Gastrocnemius medialis (tissue), 4 donors: ENCODE measurements around the gene ZBTB7C. TPM values are rescaled to one million over a fixed set of nuclear protein-coding genes. Genes with fewer than 3 reads are reported as not detected.

ENCODE experiments used
- ATAC-seq, 2 donors: fragments of 150-250 bp; one replicate each; pipeline ENCODE4 v1.9.1; 2016
- DNase-seq, 2 donors: peaks; one replicate each; pipeline ENCODE4 v3.0.0-alpha.2; 2019
- H3K27ac ChIP-seq, 4 donors: fragments of 200-600 bp; sonication (generic); 1 replicate in 1 of 4; 2 replicates in 3 of 4; pipeline ENCODE4 v1.5.1; 2016 to 2018; ENCODE audit warnings: mild to moderate bottlenecking in 2 of 4, moderate library complexity in 1 of 4
- H3K27me3 ChIP-seq, 3 donors: fragments of 200-600 bp; sonication (generic) in 2 of 3; 1 replicate in 1 of 3; 2 replicates in 2 of 3; pipeline versions ENCODE4 v1.5.1 to v1.6.0; 2016 to 2019; ENCODE audit warnings: mild to moderate bottlenecking in 1 of 3, moderate library complexity in 1 of 3
- H3K36me3 ChIP-seq, 2 donors: fragments of 200-600 bp; sonication (generic) in 1 of 2; one replicate each; pipeline ENCODE4 v1.5.1; 2017 to 2018
- H3K4me1 ChIP-seq, 2 donors: fragments of 200-600 bp; sonication (generic) in 1 of 2; one replicate each; pipeline ENCODE4 v1.5.1; 2016 to 2017; ENCODE audit warnings: mild to moderate bottlenecking in 2 of 2
- H3K4me3 ChIP-seq, 4 donors: fragments of 200-600 bp; sonication (generic) in 3 of 4; 1 replicate in 1 of 4; 2 replicates in 3 of 4; pipeline ENCODE4 v1.5.1; 2016 to 2019; ENCODE audit warnings: mild to moderate bottlenecking in 2 of 4
- H3K9me3 ChIP-seq, 3 donors: fragments of 200-600 bp; sonication (generic) in 2 of 3; 1 replicate in 1 of 3; 2 replicates in 2 of 3; pipeline ENCODE4 v1.5.1; 2016 to 2019
- CTCF ChIP-seq, 5 experiments: fragments of 450-650 bp in 3 of 5; fragments of 200-600 bp in 2 of 5; sonication (generic) in 2 of 5; IDR thresholded peaks in 4 of 5; conservative IDR thresholded peaks in 1 of 5; 1 replicate in 4 of 5; 2 replicates in 1 of 5; pipeline ENCODE4 v1.5.1; 2016 to 2019; ENCODE audit warnings: antibody characterized with exemption in 5 of 5, mild to moderate bottlenecking in 3 of 5, moderate library complexity in 3 of 5
- POLR2A ChIP-seq, 2 donors: fragments of 450-650 bp; IDR thresholded peaks; one replicate each; pipeline ENCODE4 v1.6.1; 2017; ENCODE audit warnings: antibody characterized with exemption in 2 of 2, mild to moderate bottlenecking in 2 of 2, moderate library complexity in 2 of 2
- in situ Hi-C, 4 donors: fragments of 200-750 bp; cut with MboI; loops; one replicate each; pipeline versions ENCODE4 v1.15.0 to v1.8.0; 2017; ENCODE audit warnings: low sequenced_read_pairs in 4 of 4
- intact Hi-C: fragments of 100-400 bp; cut with DNase I; formaldehyde crosslinking; loops from one replicate; pipeline ENCODE4 v1.15.1; 2023; ENCODE audit warnings: low total_unique reads
- total RNA-seq, 4 donors: library from RNA; depleted of rRNA; stranded (reverse); fragments of >200 nt; gene quantifications; one replicate each; pipeline versions ENCODE4 v1.1.0 to v1.2.3, GENCODE V29; 2016

The ZBTB7C gene
- total RNA-seq, 4 donors from 2014 or later = 0.53 to 12.3 (median 1.1) TPM

GRCh38 chr18:48206887-48207286 lies 202.3 kb downstream of the ZBTB7C start:
- in situ Hi-C loops = loop anchor here in 1 of 4 donors (25.0 kb wide), 1 partner anchor 95 kb away; no protein-coding TSS in a partner anchor

GRCh38 chr18:48203961-48204666 lies 205.1 kb downstream of the ZBTB7C start:
- intact Hi-C loops = no loop called here
- no peak for DNase-seq
- Histone ChIP-seq H3K27ac (no peak overlapping the region), H3K4me1 (no peaks in the 10 kb centered on the region), H3K4me3 (no peak overlapping the region), H3K36me3 (no peaks in the 10 kb centered on the region), H3K9me3 (no peaks in the 10 kb centered on the region), H3K27me3 (no peaks in the 10 kb centered on the region)
- in situ Hi-C loops = loop anchor here in 1 of 4 donors (25.0 kb wide), 1 partner anchor 92 kb away; no protein-coding TSS in a partner anchor
- ATAC-seq = peak; percentile 26 to 30
- TF ChIP-seq POLR2A (IDR thresholded peaks at IDR 0.05) = no peak
- no peak for TF ChIP-seq CTCF (IDR thresholded peaks at IDR 0.05 in 4 of 5, conservative IDR thresholded peaks at IDR 0.05 in 1 of 5)

More at GRCh38 chr18:48206887-48207286, 202.3 kb downstream of the ZBTB7C start:
- H3K27ac ChIP-seq = no peak overlapping the region
- H3K36me3 ChIP-seq = no peaks in the 10 kb centered on the region
- intact Hi-C loops = no loop called here
- no peaks in the 10 kb centered on the region for H3K27me3 ChIP-seq
- no peaks in the 10 kb centered on the region for H3K4me1 ChIP-seq
- H3K9me3 ChIP-seq = no peaks in the 10 kb centered on the region
- TF ChIP-seq CTCF (IDR thresholded peaks at IDR 0.05 in 4 of 5, conservative IDR thresholded peaks at IDR 0.05 in 1 of 5) (no peak), POLR2A (IDR thresholded peaks at IDR 0.05) (no peak)
- DNase-seq (no peak), ATAC-seq (no peak)
- H3K4me3 ChIP-seq = no peak overlapping the region

GRCh38 chr18:48203288-48203945 lies 205.8 kb downstream of the ZBTB7C start:
- Histone ChIP-seq H3K4me3 (no peak overlapping the region), H3K27me3 (no peaks in the 10 kb centered on the region), H3K36me3 (no peaks in the 10 kb centered on the region), H3K4me1 (no peaks in the 10 kb centered on the region), H3K9me3 (no peaks in the 10 kb centered on the region), H3K27ac (no peak overlapping the region)
- ATAC-seq = no peak
- DNase-seq = no peak
- TF ChIP-seq POLR2A (IDR thresholded peaks at IDR 0.05) (no peak), CTCF (IDR thresholded peaks at IDR 0.05 in 4 of 5, conservative IDR thresholded peaks at IDR 0.05 in 1 of 5) (no peak)
- intact Hi-C loops = no loop called here
- in situ Hi-C loops = loop anchor here in 1 of 4 donors (25.0 kb wide), 1 partner anchor 91 kb away; no protein-coding TSS in a partner anchor

GRCh38 chr18:48202350-48203260 lies 206.6 kb downstream of the ZBTB7C start:
- Histone ChIP-seq H3K27me3 (no peaks in the 10 kb centered on the region), H3K4me1 (no peaks in the 10 kb centered on the region), H3K27ac (no peak overlapping the region), H3K4me3 (no peak overlapping the region), H3K9me3 (no peaks in the 10 kb centered on the region), H3K36me3 (no peaks in the 10 kb centered on the region)
- DNase-seq (no peak), ATAC-seq (no peak)
- in situ Hi-C loops = loop anchor here in 1 of 4 donors (25.0 kb wide), 1 partner anchor 90 kb away; no protein-coding TSS in a partner anchor
- TF ChIP-seq CTCF (IDR thresholded peaks at IDR 0.05 in 4 of 5, conservative IDR thresholded peaks at IDR 0.05 in 1 of 5) = no peak
- no peak for TF ChIP-seq POLR2A (IDR thresholded peaks at IDR 0.05)
- intact Hi-C loops = no loop called here
